GM12878 (cell line): ENCODE data around the gene HS6ST3. TPM values are rescaled to one million over a fixed set of nuclear protein-coding genes. Genes with fewer than 3 reads are reported as not detected.

ENCODE experiments used
- ATAC-seq: fragments of 200-7000 bp; cut with Tn5 transposase; 3 replicates; pipeline ENCODE4 v1.9.1; 2020; ENCODE audit warnings: mild to moderate bottlenecking, moderate library complexity
- BruUV-seq: library from RNA; stranded (reverse); fragments of 400-500 nt; replicated peaks from 2 replicates; lab custom pipeline; 2021; lab: Mats Ljungman, UMichigan
- CTCF ChIA-PET: fragments of 300-600 bp; sonication (Branson Sonifier 250); formaldehyde crosslinking; extraction: SDS; loops from one replicate; lab custom pipeline; 2021; ENCODE audit warnings: inconsistent platforms; lab: Yijun Ruan, JAX
- POLR2A ChIA-PET: fragments of 350-600 bp; formaldehyde crosslinking; extraction: SDS; loops from one replicate; lab custom pipeline; 2021; ENCODE audit warnings: inconsistent platforms; lab: Charles Lee
- RAD21 ChIA-PET: fragments of 300-600 bp; sonication (Branson Sonifier 250); formaldehyde crosslinking; loops from one replicate; lab custom pipeline; 2023; ENCODE audit warnings: antibody characterized with exemption; ENCODE audit not compliant: unreplicated experiment; lab: Charles Lee
- SMC1A ChIA-PET: fragments of 300-600 bp; sonication (Branson Sonifier 250); formaldehyde crosslinking; loops from one replicate; lab custom pipeline; 2023; ENCODE audit not compliant: unreplicated experiment, uncharacterized antibody; lab: Charles Lee
- DNase-seq: peaks from one replicate; pipeline ENCODE4 v3.0.0-alpha.2; 2011; ENCODE audit warnings: low read depth, low spot score
- FAIRE-seq: peaks from 3 replicates; lab custom pipeline; 2011; peaks lifted over from hg19 to GRCh38; lab: Jason Lieb, UNC
- H2AFZ ChIP-seq: 2 replicates; pipeline ENCODE4 v1.6.0; 2011; ENCODE audit warnings: low read depth, low read length, control low read depth; ENCODE audit not compliant: control insufficient read depth
- H3K27ac ChIP-seq: 2 replicates; pipeline ENCODE4 v1.5.1; 2011; ENCODE audit warnings: control low read depth; ENCODE audit not compliant: control insufficient read depth, insufficient read depth
- H3K27me3 ChIP-seq, 2 experiments: replicated peaks in 1 of 2; 2 replicates each; pipeline versions ENCODE4 v1.6.0 to v1.6.1; 2011; ENCODE audit warnings: low read length in 1 of 2; ENCODE audit not compliant: control insufficient read depth in 2 of 2, insufficient read depth in 2 of 2
- H3K36me3 ChIP-seq, 2 experiments: 2 replicates each; pipeline ENCODE4 v1.5.1; 2011; ENCODE audit warnings: low read length in 1 of 2; ENCODE audit not compliant: control insufficient read depth in 2 of 2, insufficient read depth in 2 of 2
- H3K4me1 ChIP-seq: 2 replicates; pipeline ENCODE4 v1.6.1; 2011; ENCODE audit warnings: mild to moderate bottlenecking, low read length, moderate library complexity, mixed read lengths; ENCODE audit not compliant: control insufficient read depth, insufficient read depth
- H3K4me2 ChIP-seq: 2 replicates; pipeline ENCODE4 v1.6.0; 2011; ENCODE audit warnings: control low read depth; ENCODE audit not compliant: control insufficient read depth, insufficient read depth
- H3K4me3 ChIP-seq: fragments of 200-600 bp; sonication (generic); 2 replicates; pipeline ENCODE4 v1.5.1; 2016
- H3K79me2 ChIP-seq: 2 replicates; pipeline ENCODE4 v1.6.0; 2011; ENCODE audit warnings: low read length; ENCODE audit not compliant: control insufficient read depth, insufficient read depth
- H3K9ac ChIP-seq: 2 replicates; pipeline ENCODE4 v1.8.0; 2011; ENCODE audit warnings: low read length, control low read depth, mixed read lengths; ENCODE audit not compliant: control insufficient read depth, insufficient read depth
- H3K9me3 ChIP-seq: replicated peaks from 3 replicates; pipeline ENCODE4 v1.5.1; 2011; ENCODE audit warnings: mild to moderate bottlenecking, low read length; ENCODE audit not compliant: control insufficient read depth, insufficient read depth
- H4K20me1 ChIP-seq: 2 replicates; pipeline ENCODE4 v1.6.0; 2011; ENCODE audit not compliant: control insufficient read depth, insufficient read depth
- ATF7 ChIP-seq: fragments of 450-650 bp; IDR thresholded peaks from 2 replicates; pipeline ENCODE4 v1.6.1; 2016; ENCODE audit warnings: low read depth, mild to moderate bottlenecking
- CEBPB ChIP-seq, 2 experiments: fragments of 150-350 bp in 1 of 2; IDR thresholded peaks; 2 replicates each; pipeline ENCODE4 v1.6.1; 2012 to 2014; ENCODE audit warnings: low read depth in 2 of 2, low read length in 2 of 2, borderline replicate concordance in 1 of 2, inconsistent platforms in 1 of 2
- ETV6 ChIP-seq, 2 experiments: fragments of 450-650 bp in 1 of 2; IDR thresholded peaks in 1 of 2; conservative IDR thresholded peaks in 1 of 2; 2 replicates each; pipeline ENCODE4 v1.6.1; 2014; ENCODE audit warnings: antibody characterized with exemption in 1 of 2, borderline replicate concordance in 1 of 2, low read depth in 1 of 2, mild to moderate bottlenecking in 1 of 2, moderate library complexity in 1 of 2
- MEF2B ChIP-seq: fragments of 450-650 bp; IDR thresholded peaks from 2 replicates; pipeline ENCODE4 v1.6.1; 2018; ENCODE audit warnings: mild to moderate bottlenecking, moderate library complexity; ENCODE audit not compliant: partially characterized antibody, poor library complexity, severe bottlenecking
- MYB ChIP-seq: fragments of 150-350 bp; IDR thresholded peaks from 2 replicates; pipeline ENCODE4 v1.6.1; 2014; ENCODE audit warnings: mild to moderate bottlenecking, low read depth, low read length, borderline replicate concordance
- NBN ChIP-seq: fragments of 450-650 bp; IDR thresholded peaks from 2 replicates; pipeline ENCODE4 v1.6.1; 2016
- POLR2A ChIP-seq: IDR thresholded peaks from 2 replicates; pipeline ENCODE4 v1.6.1; 2011; ENCODE audit warnings: low read depth, mild to moderate bottlenecking, low read length
- POLR2AphosphoS2 ChIP-seq: IDR thresholded peaks from 2 replicates; pipeline ENCODE4 v1.6.1; 2011; ENCODE audit warnings: low read depth, mild to moderate bottlenecking, low read length, improper control_type of control experiment, moderate library complexity
- RFX5 ChIP-seq: IDR thresholded peaks from 2 replicates; pipeline ENCODE4 v1.6.1; 2011; ENCODE audit warnings: low read depth, low read length, improper control_type of control experiment
- SKIL ChIP-seq: fragments of 450-650 bp; IDR thresholded peaks from 2 replicates; pipeline ENCODE4 v1.6.1; 2017; ENCODE audit warnings: mild to moderate bottlenecking, low read depth, inconsistent platforms; ENCODE audit not compliant: poor library complexity, severe bottlenecking
- SMAD5 ChIP-seq: IDR thresholded peaks from 2 replicates; pipeline ENCODE4 v1.6.1; 2016; ENCODE audit warnings: antibody characterized with exemption, low read depth
- SPI1 ChIP-seq: IDR thresholded peaks from 2 replicates; pipeline ENCODE4 v1.6.1; 2011; ENCODE audit warnings: low read depth, mild to moderate bottlenecking, low read length, moderate library complexity, borderline replicate concordance; ENCODE audit not compliant: insufficient read depth
- SREBF1 ChIP-seq: IDR thresholded peaks from 2 replicates; pipeline ENCODE4 v1.6.1; 2012; ENCODE audit warnings: mild to moderate bottlenecking, low read length
- TARDBP ChIP-seq: IDR thresholded peaks from 2 replicates; pipeline ENCODE4 v1.6.1; 2016; ENCODE audit warnings: borderline replicate concordance
- TBL1XR1 ChIP-seq: IDR thresholded peaks from 2 replicates; pipeline ENCODE4 v1.6.1; 2012; ENCODE audit warnings: low read depth, low read length, improper control_type of control experiment
- ZNF217 ChIP-seq: fragments of 450-650 bp; IDR thresholded peaks from 2 replicates; pipeline ENCODE4 v1.6.1; 2017; ENCODE audit warnings: antibody characterized with exemption, mild to moderate bottlenecking
- WGBS: methylation state at CpG from one replicate; pipeline ENCODE4 v1.1.6; 2016; ENCODE audit warnings: low lambda C conversion rate; ENCODE audit not compliant: insufficient replicate concordance, insufficient coverage; ENCODE audit errors: missing lambda C conversion rate; 5-methylcytosine and 5-hydroxymethylcytosine counted together
- in situ Hi-C: fragments of 300-500 bp; cut with MboI; formaldehyde crosslinking; loops from 9 replicates; pipeline ENCODE4 v1.14.3; 2018; ENCODE audit warnings: mixed read lengths
- intact Hi-C: fragments of 100-400 bp; cut with micrococcal nuclease; formaldehyde crosslinking; loops from one replicate; pipeline ENCODE4 v1.14.2; 2022; ENCODE audit not compliant: unreplicated experiment
- polyA plus RNA-seq, 11 experiments: library from polyadenylated mRNA; depleted of rRNA in 4 of 11; unstranded in 6 of 11; stranded (reverse) in 5 of 11; fragments of >200 nt; fragmentation: Nextera tagmentation in 4 of 11; fragmentation: Illumina TruSeq in 1 of 11; extraction: Ambion mirVana in 4 of 11; extraction: Trizol in 1 of 11; gene quantifications; 1 replicate in 1 of 11; 2 replicates in 10 of 11; pipeline versions ENCODE4 v1.2.1 to v1.2.3, GENCODE V29; 2011 to 2016; ENCODE audit warnings: inconsistent platforms in 2 of 11, missing spikeins in 2 of 11, low read depth in 1 of 11
- total RNA-seq, 4 experiments: library from RNA; depleted of rRNA in 3 of 4; stranded (reverse); fragments of >200 nt in 3 of 4; fragmentation: Illumina TruSeq in 1 of 4; extraction: Trizol in 1 of 4; gene quantifications; 2 replicates each; pipeline versions ENCODE4 v1.2.1 to v1.2.3, GENCODE V29; 2013 to 2021

The HS6ST3 gene
- total and polyA plus RNA-seq, 10 of the 15 experiments (the other 5 are each of a cell fraction or from before 2014, with no cell fraction given): under 0.01 to 2.9 TPM; not detected in 8

DNA sequence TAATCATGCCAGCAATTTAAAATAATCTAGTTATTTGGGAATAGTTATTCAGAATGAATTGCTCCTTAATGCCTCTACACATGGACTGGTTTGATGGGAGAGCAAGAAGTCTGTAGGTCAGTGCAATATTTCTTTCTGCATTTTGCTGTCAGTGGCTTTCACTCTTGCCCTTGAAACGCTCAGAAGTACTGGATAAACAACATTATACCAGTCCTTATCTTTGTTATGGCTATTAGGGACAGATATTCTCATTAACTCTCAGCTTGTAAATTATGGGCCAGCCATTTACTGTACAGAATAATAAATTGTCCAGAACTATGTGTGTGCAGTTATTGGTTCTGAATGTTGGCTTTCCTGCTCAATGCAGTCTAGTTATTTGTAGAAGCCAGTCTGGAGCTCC lies 680.0 kb downstream of the HS6ST3 start:
- no TSS peak for BruUV-seq
- ATAC-seq (no peak), DNase-seq (no peak), FAIRE-seq (no peak)
- Histone ChIP-seq H3K27ac (no peak overlapping the region), H2AFZ (no peak overlapping the region), H4K20me1 (no peaks in the 10 kb centered on the region), H3K79me2 (no peaks in the 10 kb centered on the region), H3K4me2 (no peak overlapping the region), H3K4me3 (no peak overlapping the region), H3K9ac (no peak overlapping the region), H3K36me3 (no peaks in the 10 kb centered on the region), H3K27me3 (no peaks in the 10 kb centered on the region), H3K4me1 (no peaks in the 10 kb centered on the region), H3K9me3 (no peaks in the 10 kb centered on the region)
- intact Hi-C loops (no loop called here), in situ Hi-C loops (no loop called here)
- ChIA-PET CTCF (no interaction called here), POLR2A (no interaction called here), RAD21 (no interaction called here), SMC1A (no interaction called here)
- WGBS: 10% methylated on average over 1 of the region's 1 CpG
- TF ChIP-seq SMAD5 (no peak), POLR2A (no peak), MEF2B (no peak), NBN (no peak), SREBF1 (no peak), ZNF217 (no peak)

- POLR2A ChIA-PET: no interaction called here
- intact Hi-C loops: no loop called here
- Histone ChIP-seq H2AFZ (no peak overlapping the region), H3K9me3 (no peaks in the 10 kb centered on the region), H3K27ac (no peak overlapping the region), H4K20me1 (no peaks in the 10 kb centered on the region), H3K4me3 (no peak overlapping the region), H3K4me2 (no peak overlapping the region), H3K27me3 (no peaks in the 10 kb centered on the region), H3K36me3 (no peaks in the 10 kb centered on the region), H3K9ac (no peak overlapping the region), H3K79me2 (no peaks in the 10 kb centered on the region), H3K4me1 (no peaks in the 10 kb centered on the region)
- 36% methylated on average over 6 of the region's 6 CpGs for WGBS
- BruUV-seq: no TSS peak
- CTCF ChIA-PET: no interaction called here
- DNase-seq (no peak), FAIRE-seq (no peak), ATAC-seq (peak; percentile 89)
- RAD21 ChIA-PET: no interaction called here
- in situ Hi-C loops: no loop called here
- SMC1A ChIA-PET: interaction anchor here (1.3 kb wide), 1 partner anchor 12 kb away, joined by 3 read pairs; no protein-coding TSS in a partner anchor
- no peak for TF ChIP-seq NBN
- no peak for TF ChIP-seq POLR2AphosphoS2
- no peak for TF ChIP-seq ETV6 (conservative IDR thresholded peaks at IDR 0.05 in 1 of 2, IDR thresholded peaks at IDR 0.05 in 1 of 2; ENCODE audit: borderline replicate concordance in 1 of 2, low read depth in 1 of 2)
- no peak for TF ChIP-seq TARDBP
- no peak for TF ChIP-seq MYB
- no peak for TF ChIP-seq TBL1XR1
- TF ChIP-seq SKIL: no peak
- no peak for TF ChIP-seq CEBPB (IDR thresholded peaks at IDR 0.05; ENCODE audit: borderline replicate concordance in 1 of 2, low read depth in 2 of 2, low read length in 2 of 2)
- TF ChIP-seq RFX5: no peak
- peak; percentile 98 for TF ChIP-seq SPI1
- TF ChIP-seq ATF7: no peak
These were observed 681.8 kb downstream of the HS6ST3 start for GRCh38 chr13:96771486-96772367.
